Dermis microvascular lymphatic vessel endothelial cell (primary cell): ENCODE data around the gene CD248. TPM values are rescaled to one million over a fixed set of nuclear protein-coding genes. Genes with fewer than 3 reads are reported as not detected.
"Not testable (repeated sequence)": the region's sequence is repeated elsewhere in the genome, so short reads cannot be mapped to it uniquely, and the experiment has no call there.

Experiments
- DNase-seq, 2 donors: peaks; one replicate each; pipeline versions ENCODE4 v3.0.0 to v3.0.0-alpha.2; 2010; ENCODE audit warnings: low read depth in 2 of 2
- total RNA-seq: library from RNA; depleted of rRNA; stranded (reverse); fragments of >200 nt; gene quantifications from 2 replicates; pipeline ENCODE4 v1.2.1, GENCODE V29; 2014

The CD248 gene
- total RNA-seq, 1 donor from 2014 or later = under 0.01 TPM

DNA sequence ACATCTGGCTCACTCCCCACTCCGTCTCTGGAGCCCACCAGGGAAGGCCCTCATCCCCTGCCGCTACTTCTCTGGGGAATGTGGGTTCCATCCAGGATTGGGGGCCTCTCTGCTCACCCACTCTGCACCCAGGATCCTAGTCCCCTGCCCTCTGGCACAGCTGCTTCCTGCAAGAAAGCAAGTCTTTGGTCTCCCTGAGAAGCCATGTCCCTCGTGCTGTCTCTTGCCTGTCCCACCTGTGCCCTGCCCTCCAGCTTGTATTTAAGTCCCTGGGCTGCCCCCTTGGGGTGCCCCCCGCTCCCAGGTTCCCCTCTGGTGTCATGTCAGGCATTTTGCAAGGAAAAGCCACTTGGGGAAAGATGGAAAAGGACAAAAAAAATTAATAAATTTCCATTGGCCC, 39.8 kb downstream of the CD248 start:
- not testable (repeated sequence) for DNase-seq

- DNase-seq = not testable (repeated sequence)
These were observed 40.2 kb downstream of the CD248 start for GRCh38 chr11:66276619-66277018.

DNA sequence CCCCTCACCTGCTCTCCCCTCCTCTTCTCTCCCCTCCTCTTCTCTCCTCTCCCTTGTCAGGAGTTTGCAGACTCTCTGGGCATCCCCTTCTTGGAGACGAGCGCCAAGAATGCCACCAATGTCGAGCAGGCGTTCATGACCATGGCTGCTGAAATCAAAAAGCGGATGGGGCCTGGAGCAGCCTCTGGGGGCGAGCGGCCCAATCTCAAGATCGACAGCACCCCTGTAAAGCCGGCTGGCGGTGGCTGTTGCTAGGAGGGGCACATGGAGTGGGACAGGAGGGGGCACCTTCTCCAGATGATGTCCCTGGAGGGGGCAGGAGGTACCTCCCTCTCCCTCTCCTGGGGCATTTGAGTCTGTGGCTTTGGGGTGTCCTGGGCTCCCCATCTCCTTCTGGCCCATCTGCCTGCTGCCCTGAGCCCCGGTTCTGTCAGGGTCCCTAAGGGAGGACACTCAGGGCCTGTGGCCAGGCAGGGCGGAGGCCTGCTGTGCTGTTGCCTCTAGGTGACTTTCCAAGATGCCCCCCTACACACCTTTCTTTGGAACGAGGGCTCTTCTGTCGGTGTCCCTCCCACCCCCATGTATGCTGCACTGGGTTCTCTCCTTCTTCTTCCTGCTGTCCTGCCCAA, 40.7 kb downstream of the CD248 start:
- no peak for DNase-seq

- DNase-seq = no peak
These were observed 41.4 kb downstream of the CD248 start for GRCh38 chr11:66275396-66275795.

DNA sequence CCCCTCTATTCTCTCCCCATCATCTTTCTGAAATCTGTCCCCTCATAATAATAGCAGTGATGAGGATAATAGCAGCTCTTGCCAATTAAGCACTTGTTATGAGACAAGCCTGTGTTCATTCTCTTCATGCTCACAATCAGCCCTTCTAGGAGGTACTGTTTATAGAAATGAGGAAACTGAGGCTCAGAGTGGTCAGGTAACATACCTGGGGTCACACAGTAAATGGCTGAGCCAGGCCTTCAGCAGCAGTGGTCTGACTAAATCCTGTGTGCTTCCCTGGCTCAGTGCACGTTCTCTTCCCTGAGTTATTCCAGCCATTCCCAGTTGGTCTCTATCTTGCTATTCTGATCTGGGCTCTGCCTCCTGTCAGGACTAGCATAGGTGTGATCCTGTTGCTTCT, 42.6 kb downstream of the CD248 start:
- DNase-seq = no peak

DNA sequence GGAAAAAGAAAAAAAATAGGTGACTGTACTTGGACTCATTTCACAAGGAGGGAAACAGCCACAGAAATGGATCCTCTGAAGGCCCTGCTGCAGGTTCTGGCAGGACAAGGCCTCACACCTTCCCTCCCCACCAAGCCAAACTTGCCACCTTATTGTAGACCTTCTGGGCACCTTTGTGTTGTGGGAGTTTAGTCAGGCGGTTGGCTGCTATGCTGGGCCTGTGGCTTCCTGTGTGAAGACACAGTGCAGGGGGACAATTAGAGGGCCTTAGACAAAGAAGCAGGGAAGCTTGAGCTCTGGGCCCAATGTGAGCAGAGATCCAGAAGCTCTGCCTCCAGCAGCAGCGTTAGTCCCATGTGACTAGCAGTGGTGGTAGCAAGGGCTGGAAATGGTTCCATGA, 44.2 kb downstream of the CD248 start:
- DNase-seq = no peak

DNA sequence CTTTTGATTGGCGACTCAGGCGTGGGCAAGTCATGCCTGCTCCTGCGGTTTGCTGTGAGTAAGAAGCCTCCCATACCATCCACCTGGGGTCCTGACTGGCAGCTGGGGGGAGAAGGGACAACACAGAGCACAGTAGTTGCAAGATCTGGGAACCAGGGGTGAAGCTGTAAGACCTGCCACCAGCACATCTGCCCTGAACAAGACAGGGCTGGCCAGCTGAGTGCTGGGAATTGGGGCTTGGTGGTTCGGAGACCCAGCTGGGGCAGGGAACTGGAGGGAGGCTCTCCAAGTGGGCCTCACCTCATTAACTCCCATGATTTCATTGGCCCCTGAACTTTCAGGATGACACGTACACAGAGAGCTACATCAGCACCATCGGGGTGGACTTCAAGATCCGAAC, 45.0 kb downstream of the CD248 start:
- DNase-seq = no peak

- peak in 1 of 2 donors; percentile 22 for DNase-seq
These were observed 47.6 kb downstream of the CD248 start for GRCh38 chr11:66268952-66269905.

DNA sequence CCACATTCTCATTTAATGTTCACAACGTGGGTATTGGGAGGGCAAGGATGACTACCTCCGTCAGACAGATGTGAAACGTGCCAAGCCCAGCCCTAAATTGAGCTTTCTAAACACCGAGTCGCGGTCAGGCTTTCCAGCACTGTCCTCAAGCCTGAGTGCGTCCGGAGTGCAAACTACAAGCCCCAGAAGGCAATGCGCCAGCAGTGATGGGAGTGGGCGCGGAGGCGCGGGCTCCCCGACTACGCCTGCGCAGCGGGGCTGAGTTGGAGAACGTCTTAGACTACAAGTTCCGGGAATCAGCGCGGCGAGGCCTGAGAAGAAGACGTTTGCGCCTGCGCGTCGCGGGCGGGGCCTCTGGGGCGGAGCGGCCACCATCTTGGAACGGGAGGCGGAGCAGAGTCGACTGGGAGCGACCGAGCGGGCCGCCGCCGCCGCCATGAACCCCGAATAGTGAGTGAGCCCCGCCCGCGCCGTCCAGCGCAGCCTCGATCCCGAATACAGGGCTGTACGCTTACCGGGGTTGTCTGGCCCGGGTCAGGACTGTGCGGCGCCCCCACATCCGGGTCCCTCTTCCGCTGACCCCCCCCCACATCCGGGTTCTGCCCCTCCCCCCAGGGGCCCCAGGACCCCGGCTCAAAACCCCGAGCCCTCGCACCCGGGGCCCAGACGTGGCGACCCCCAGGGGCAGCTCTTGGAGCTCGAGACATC, 48.4 kb downstream of the CD248 start, which contains the start of gene RAB1B:
TSS of gene RAB1B (plus strand) at position 396 of the 708 bp plus-strand sequence. CDS start at position 437, 41 bp downstream.
- DNase-seq = peak; percentile 98 to 99

- DNase-seq = peak; percentile 71 to 92
These were observed 49.2 kb downstream of the CD248 start for GRCh38 chr11:66267379-66268243.

DNA sequence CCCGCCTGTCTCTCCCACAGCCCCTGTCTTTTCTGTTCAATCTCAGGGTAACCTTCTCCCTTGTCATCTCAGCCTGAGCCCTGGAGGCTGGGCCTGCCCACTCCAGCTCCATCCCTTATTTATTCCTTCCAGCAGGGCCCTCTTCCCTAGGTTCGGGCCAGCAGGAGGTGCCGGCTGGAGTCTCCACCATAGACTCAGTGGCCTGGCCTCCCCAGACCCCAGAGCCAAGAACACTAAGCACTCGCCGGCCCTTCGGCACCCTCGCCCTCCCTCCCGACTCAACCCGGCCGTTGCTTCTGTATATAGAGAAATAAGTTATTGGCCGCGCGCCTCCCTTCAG, 49.8 kb downstream of the CD248 start:
- DNase-seq = no peak

DNA sequence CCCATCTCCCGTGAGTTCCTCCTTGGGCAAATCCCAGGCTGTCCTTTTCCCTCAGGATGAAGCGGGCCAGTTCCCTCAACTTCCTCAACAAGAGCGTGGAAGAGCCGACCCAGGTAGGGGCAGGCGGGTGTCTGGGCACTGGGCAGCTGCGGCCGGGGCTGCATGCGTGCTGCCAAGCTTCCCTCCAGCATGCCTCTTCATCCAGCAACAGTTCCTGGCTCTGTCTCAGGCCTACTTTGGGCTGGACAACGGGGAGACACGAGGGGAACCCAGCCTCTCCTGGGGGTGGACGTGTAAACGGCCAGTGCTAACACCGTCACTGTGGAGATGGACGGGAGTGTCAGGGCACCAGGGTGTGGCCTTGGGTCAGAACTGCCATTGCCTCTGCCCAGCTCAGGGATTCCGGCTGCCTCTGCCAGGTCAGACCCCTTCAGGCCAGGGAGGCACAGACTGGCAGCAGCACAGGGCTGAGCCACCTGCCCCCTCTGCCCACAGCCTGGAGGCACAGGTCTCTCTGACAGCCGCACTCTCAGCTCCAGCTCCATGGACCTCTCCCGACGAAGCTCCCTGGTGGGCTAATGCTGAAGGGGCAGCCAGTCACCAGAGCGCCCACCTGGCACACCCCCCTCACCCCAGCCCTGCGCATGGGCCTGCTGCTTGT, 50.3 kb downstream of the CD248 start:
- no peak for DNase-seq

- DNase-seq = no peak
These were observed 51.1 kb downstream of the CD248 start for GRCh38 chr11:66265531-66266377.

DNA sequence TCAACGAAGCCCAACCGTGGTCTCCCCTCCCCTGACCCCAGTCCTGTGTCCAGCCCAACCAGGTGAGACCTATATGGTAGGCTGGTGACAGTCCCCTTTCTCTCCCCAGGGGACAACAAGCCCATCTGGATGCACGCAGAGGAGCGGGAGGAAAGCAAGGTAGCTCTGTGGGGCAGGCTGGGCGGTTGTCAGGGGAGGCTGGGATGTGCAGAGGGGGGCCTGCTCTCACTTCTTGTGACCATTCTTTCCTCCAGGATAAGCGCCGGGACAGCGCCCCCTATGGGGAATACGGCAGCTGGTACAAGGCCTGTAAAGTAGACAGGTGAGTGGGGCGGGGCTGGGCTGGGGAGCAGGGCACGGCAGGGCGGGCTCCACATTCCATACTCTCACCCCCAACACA, 51.9 kb downstream of the CD248 start:
- peak in 1 of 2 donors; percentile 25 for DNase-seq

Other genes starting within 250 kb of the CD248 start
- 16.4 and 30.7 TPM in 2 replicates for gene PACS1, start 246.8 kb downstream of the CD248 start, total RNA-seq
- 8.5 and 9.9 TPM in 2 replicates for gene KLC2, start 59.3 kb downstream of the CD248 start, total RNA-seq
- 64.3 and 98.1 TPM in 2 replicates for gene RAB1B, start 48.4 kb downstream of the CD248 start, total RNA-seq
- 0.25 TPM in 1 of 2 replicates, not detected in the other for gene CNIH2, start 38.9 kb downstream of the CD248 start, total RNA-seq
- gene YIF1A, start 27.9 kb downstream of the CD248 start, total RNA-seq = 123 and 146 TPM in 2 replicates
- gene TMEM151A, start 25.1 kb downstream of the CD248 start, total RNA-seq = under 0.01 TPM in 1 of 2 replicates, not detected in the other
- 4.7 and 5.9 TPM in 2 replicates for gene RIN1, start 19.4 kb upstream of the CD248 start, total RNA-seq
- 53.1 and 53.7 TPM in 2 replicates for gene BRMS1, start 28.1 kb upstream of the CD248 start, total RNA-seq
- 18.7 and 21.0 TPM in 2 replicates for gene B4GAT1, start 30.6 kb upstream of the CD248 start, total RNA-seq
- gene SLC29A2, start 54.7 kb upstream of the CD248 start, total RNA-seq = 0.77 and 1.0 TPM in 2 replicates
- gene NPAS4, start 104.0 kb upstream of the CD248 start, total RNA-seq = not detected in 2 replicates
- 29.2 and 37.5 TPM in 2 replicates for gene MRPL11, start 121.8 kb upstream of the CD248 start, total RNA-seq
- gene PELI3, start 149.9 kb upstream of the CD248 start, total RNA-seq = 3.3 and 5.9 TPM in 2 replicates
- gene DPP3, start 163.4 kb upstream of the CD248 start, total RNA-seq = 49.9 and 56.0 TPM in 2 replicates
- gene BBS1, start 193.6 kb upstream of the CD248 start, total RNA-seq = 11.3 and 23.0 TPM in 2 replicates
- 11.8 and 21.0 TPM in 2 replicates for gene ZDHHC24, start 229.0 kb upstream of the CD248 start, total RNA-seq
- gene ACTN3, start 229.9 kb upstream of the CD248 start, total RNA-seq = under 0.01 TPM in 2 replicates